Measurements from ENCODE around the gene KRT1.
"Not testable (repeated sequence)": the region's sequence is repeated elsewhere in the genome, so short reads cannot be mapped to it uniquely, and the experiment has no call there.

Gene KRT1

GRCh38 chr12:52679875-52680274, 332 bp downstream of the KRT1 start:
- no peak for DNase-seq

- no peak for DNase-seq
These were observed 2.5 kb downstream of the KRT1 start for GRCh38 chr12:52677671-52678070.

- DNase-seq, result no peak
These were observed 3.1 kb downstream of the KRT1 start for GRCh38 chr12:52677126-52677525.

- DNase-seq, result no peak
These were observed 4.0 kb downstream of the KRT1 start for GRCh38 chr12:52676163-52676562.

GRCh38 chr12:52675301-52675701, 4.9 kb downstream of the KRT1 start:
- no peak for DNase-seq

- no peak for DNase-seq
These were observed 5.8 kb downstream of the KRT1 start for GRCh38 chr12:52674433-52674775.

GRCh38 chr12:52673713-52674432, 6.3 kb downstream of the KRT1 start:
- DNase-seq, result no peak

- no peak for DNase-seq
These were observed 7.0 kb downstream of the KRT1 start for GRCh38 chr12:52673217-52673616.

- DNase-seq, result no peak
These were observed 7.8 kb downstream of the KRT1 start for GRCh38 chr12:52672321-52672933.

GRCh38 chr12:52670961-52671360, 9.2 kb downstream of the KRT1 start:
- no peak for DNase-seq

GRCh38 chr12:52670506-52670905, 9.7 kb downstream of the KRT1 start:
- DNase-seq, result no peak

- DNase-seq, result not testable (repeated sequence)
These were observed 10.3 kb downstream of the KRT1 start for GRCh38 chr12:52669941-52670340.

GRCh38 chr12:52669426-52669825, 10.8 kb downstream of the KRT1 start:
- no peak for DNase-seq

- no peak for DNase-seq
These were observed 12.3 kb downstream of the KRT1 start for GRCh38 chr12:52667931-52668330.

GRCh38 chr12:52667509-52667908, 12.7 kb downstream of the KRT1 start:
- no peak for DNase-seq

GRCh38 chr12:52666471-52666870, 13.7 kb downstream of the KRT1 start:
- no peak for DNase-seq

- DNase-seq, result no peak
These were observed 16.8 kb downstream of the KRT1 start for GRCh38 chr12:52663420-52663819.

- DNase-seq, result no peak
These were observed 17.3 kb downstream of the KRT1 start for GRCh38 chr12:52662918-52663229.

GRCh38 chr12:52662093-52662917, 17.9 kb downstream of the KRT1 start:
- no peak for DNase-seq

- no peak for DNase-seq
These were observed 18.5 kb downstream of the KRT1 start for GRCh38 chr12:52661668-52662067.

- DNase-seq, result no peak
These were observed 19.2 kb downstream of the KRT1 start for GRCh38 chr12:52660934-52661499.

- no peak for DNase-seq
These were observed 20.3 kb downstream of the KRT1 start for GRCh38 chr12:52659951-52660350.

GRCh38 chr12:52659395-52659794, 20.8 kb downstream of the KRT1 start:
- DNase-seq, result no peak

GRCh38 chr12:52658196-52658595, 22.0 kb downstream of the KRT1 start:
- DNase-seq, result no peak
